ENCODE results near the gene VTCN1.

The VTCN1 gene

GRCh38 chr1:117215019-117215418 is 4.3 kb upstream of the VTCN1 start:
- ChIA-PET CTCF (no interaction called here), POLR2A (no interaction called here)
- DNase-seq (ENCODE audit: low read depth, low spot score): no peak
- TF ChIP-seq CTCF (IDR thresholded peaks at IDR 0.05; ENCODE audit: insufficient read depth, low read length, missing control alignments): no peak
- no peak overlapping the region for H3K4me3 ChIP-seq (ENCODE audit: low read depth, low read length)

DNA sequence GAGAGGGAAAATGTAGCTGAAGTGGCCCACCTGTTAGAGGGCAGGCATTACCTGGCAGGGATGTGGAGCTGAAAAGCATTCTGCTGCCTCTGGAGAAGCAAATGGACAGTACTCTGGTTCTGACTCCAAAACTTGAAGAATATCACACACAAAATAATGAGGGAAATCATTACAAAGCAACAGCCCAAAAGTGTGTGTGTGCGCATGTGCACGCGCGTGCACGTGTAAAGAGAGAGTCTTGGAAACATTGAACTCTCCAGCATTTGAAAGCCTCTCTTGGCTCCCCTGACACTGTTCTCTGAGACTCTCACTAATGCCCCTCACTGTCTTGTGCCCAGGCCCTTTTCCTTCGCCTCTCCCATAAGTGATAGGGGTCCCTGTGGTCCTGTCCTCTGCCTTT is 2.3 kb upstream of the VTCN1 start:
- H3K4me3 ChIP-seq (ENCODE audit: low read depth, low read length): no peak overlapping the region
- CTCF ChIA-PET: no interaction called here
- POLR2A ChIA-PET: no interaction called here
- DNase-seq (ENCODE audit: low read depth, low spot score): no peak
- TF ChIP-seq CTCF (IDR thresholded peaks at IDR 0.05; ENCODE audit: insufficient read depth, low read length, missing control alignments): no peak

DNA sequence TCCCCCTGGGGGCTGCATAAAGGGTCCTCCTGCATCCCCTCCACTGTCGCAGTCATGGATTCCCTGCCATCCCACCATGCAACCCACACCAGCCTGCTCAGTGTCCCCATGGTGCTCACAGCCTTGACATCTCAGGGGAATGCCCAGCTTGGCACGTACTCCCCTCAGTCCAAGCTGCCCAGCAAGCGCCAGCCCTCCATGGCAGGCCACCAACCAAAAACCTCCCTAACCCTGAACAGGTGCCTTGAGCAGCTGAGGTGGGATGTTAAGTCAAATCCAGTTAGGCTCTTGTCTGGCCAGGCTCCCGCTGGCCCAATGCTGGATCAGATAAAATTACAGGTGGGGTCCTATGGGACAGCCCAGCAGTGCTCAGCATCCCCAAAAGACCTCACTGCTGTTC is 341 bp downstream of the VTCN1 start:
- TF ChIP-seq CTCF (IDR thresholded peaks at IDR 0.05; ENCODE audit: insufficient read depth, low read length, missing control alignments): no peak
- no peak overlapping the region for H3K4me3 ChIP-seq (ENCODE audit: low read depth, low read length)
- CTCF ChIA-PET: no interaction called here
- DNase-seq (ENCODE audit: low read depth, low spot score): no peak
- POLR2A ChIA-PET: no interaction called here

DNA sequence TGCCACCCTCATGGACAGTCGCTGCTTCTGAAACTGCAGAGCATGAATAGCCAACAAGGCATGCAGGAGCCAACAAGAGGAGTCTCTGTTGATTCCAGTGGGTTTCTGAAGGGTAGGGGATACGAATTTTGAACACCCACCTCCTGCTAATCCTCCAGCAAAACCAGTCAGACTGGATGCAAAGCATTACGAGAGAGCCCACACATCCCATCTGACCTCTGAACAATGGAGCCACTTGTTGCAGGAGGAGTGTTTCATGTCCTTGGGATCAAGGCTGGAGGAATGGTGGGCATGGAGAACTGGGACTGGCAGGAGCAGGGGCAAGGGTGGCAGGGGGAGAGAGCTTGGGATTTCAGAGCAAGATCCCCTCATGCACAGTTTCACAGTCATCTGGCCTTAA is 1.6 kb downstream of the VTCN1 start:
- POLR2A ChIA-PET: no interaction called here
- TF ChIP-seq CTCF (IDR thresholded peaks at IDR 0.05; ENCODE audit: insufficient read depth, low read length, missing control alignments): no peak
- H3K4me3 ChIP-seq (ENCODE audit: low read depth, low read length): no peak overlapping the region
- CTCF ChIA-PET: interaction anchor here (0.6 kb wide), 1 partner anchor 76 kb away, joined by 3 read pairs; no protein-coding TSS in a partner anchor
- DNase-seq (ENCODE audit: low read depth, low spot score): no peak

DNA sequence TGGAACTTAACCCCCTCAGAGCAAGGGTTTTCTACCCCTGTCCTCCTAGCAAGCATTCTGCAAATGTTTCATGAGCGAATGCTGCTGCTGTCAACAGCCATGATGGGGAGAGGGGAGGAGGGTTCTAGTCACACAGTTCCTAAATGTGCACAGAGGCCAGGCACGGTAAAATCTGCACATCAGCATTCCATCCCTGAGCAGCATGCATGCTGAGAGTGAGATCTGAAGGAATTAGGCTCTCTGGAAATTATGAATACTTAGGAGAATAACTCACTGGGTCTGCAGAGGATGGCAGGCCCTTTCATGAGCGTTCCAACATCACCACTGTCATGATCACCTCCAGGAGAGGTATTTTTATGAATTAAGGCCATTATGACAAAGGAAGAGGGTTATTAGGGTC is 2.1 kb downstream of the VTCN1 start:
- no peak overlapping the region for H3K4me3 ChIP-seq (ENCODE audit: low read depth, low read length)
- ChIA-PET CTCF (interaction anchor here (0.6 kb wide), 1 partner anchor 76 kb away, joined by 3 read pairs; no protein-coding TSS in a partner anchor), POLR2A (no interaction called here)
- no peak for DNase-seq (ENCODE audit: low read depth, low spot score)
- TF ChIP-seq CTCF (IDR thresholded peaks at IDR 0.05; ENCODE audit: insufficient read depth, low read length, missing control alignments): no peak

GRCh38 chr1:117205368-117205767 is 5.4 kb downstream of the VTCN1 start:
- H3K4me3 ChIP-seq (ENCODE audit: low read depth, low read length): no peak overlapping the region
- POLR2A ChIA-PET: no interaction called here
- no peak for DNase-seq (ENCODE audit: low read depth, low spot score)
- TF ChIP-seq CTCF (IDR thresholded peaks at IDR 0.05; ENCODE audit: insufficient read depth, low read length, missing control alignments): no peak
- CTCF ChIA-PET: no interaction called here
